ENCODE results near the gene SPARC.
"Not testable (repeated sequence)": the region's sequence is repeated elsewhere in the genome, so short reads cannot be mapped to it uniquely, and the experiment has no call there.

The SPARC gene

DNA sequence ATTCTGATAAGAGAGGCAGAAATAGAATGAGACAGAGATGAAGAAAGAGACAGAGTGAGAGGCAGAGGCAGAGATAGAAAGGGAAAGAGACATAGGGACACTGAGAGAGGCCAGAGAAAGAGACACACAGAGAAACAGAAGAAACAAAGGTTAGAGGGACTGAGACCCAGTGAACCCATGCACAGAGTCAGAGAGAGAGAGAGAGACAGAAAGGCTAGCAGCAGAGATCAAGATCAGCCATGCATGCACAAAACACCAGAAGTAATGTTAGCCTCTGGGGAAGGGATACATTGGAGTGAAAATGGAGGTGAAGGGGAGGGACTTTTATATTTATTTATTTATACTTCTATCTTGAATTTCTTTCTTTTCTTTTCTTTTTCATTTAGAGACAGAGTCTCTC lies 14.1 kb upstream of the SPARC start:
- H3K27me3 ChIP-seq (ENCODE audit: control insufficient read depth in 1 of 2, insufficient read depth in 2 of 2, low read length in 2 of 2): peaks cover 4 to 6% of the 10 kb centered on the region in 2 donors
- peaks cover 17% of the 10 kb centered on the region for H3K4me1 ChIP-seq (ENCODE audit: control insufficient read depth, insufficient read depth, low read length)
- H3K9ac ChIP-seq (ENCODE audit: low read length in 2 of 2): no peak overlapping the region
- H3K9me3 ChIP-seq (ENCODE audit: control insufficient read depth in 2 of 2, low read length in 2 of 2): no peaks in the 10 kb centered on the region
- no peak overlapping the region for H3K4me3 ChIP-seq (ENCODE audit: low read length in 2 of 2)
- H3K36me3 ChIP-seq (ENCODE audit: control insufficient read depth in 2 of 2, insufficient read depth in 2 of 2, low read length in 2 of 2): no peaks in the 10 kb centered on the region
- no peak overlapping the region for H3K27ac ChIP-seq (ENCODE audit: low read length)

DNA sequence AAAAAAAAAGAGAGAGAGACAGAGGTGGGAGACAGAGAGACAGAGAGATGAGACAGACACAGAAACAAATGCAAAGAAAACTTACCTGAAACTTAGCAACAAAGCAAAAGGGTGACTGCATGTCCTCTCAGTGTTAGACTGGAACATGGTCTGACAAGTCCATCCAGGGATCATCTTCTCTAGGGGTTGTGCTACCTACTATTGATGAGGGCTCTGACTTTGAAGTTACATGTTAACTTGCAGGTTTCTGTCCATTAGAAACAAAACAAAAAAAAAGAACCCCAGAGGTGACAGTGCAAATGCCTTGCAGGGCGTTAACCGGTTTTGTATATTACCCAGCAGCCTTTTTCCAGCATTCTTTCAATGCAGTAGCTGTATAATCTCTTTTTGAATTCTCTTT lies 13.6 kb upstream of the SPARC start:
- H3K4me1 ChIP-seq (ENCODE audit: control insufficient read depth, insufficient read depth, low read length): peaks cover 17% of the 10 kb centered on the region
- H3K9ac ChIP-seq (ENCODE audit: low read length in 2 of 2): no peak overlapping the region
- no peak overlapping the region for H3K27ac ChIP-seq (ENCODE audit: low read length)
- H3K36me3 ChIP-seq (ENCODE audit: control insufficient read depth in 2 of 2, insufficient read depth in 2 of 2, low read length in 2 of 2): no peaks in the 10 kb centered on the region
- no peaks in the 10 kb centered on the region for H3K9me3 ChIP-seq (ENCODE audit: control insufficient read depth in 2 of 2, low read length in 2 of 2)
- H3K4me3 ChIP-seq (ENCODE audit: low read length in 2 of 2): no peak overlapping the region
- peaks cover 4 to 6% of the 10 kb centered on the region in 2 donors for H3K27me3 ChIP-seq (ENCODE audit: control insufficient read depth in 1 of 2, insufficient read depth in 2 of 2, low read length in 2 of 2)

DNA sequence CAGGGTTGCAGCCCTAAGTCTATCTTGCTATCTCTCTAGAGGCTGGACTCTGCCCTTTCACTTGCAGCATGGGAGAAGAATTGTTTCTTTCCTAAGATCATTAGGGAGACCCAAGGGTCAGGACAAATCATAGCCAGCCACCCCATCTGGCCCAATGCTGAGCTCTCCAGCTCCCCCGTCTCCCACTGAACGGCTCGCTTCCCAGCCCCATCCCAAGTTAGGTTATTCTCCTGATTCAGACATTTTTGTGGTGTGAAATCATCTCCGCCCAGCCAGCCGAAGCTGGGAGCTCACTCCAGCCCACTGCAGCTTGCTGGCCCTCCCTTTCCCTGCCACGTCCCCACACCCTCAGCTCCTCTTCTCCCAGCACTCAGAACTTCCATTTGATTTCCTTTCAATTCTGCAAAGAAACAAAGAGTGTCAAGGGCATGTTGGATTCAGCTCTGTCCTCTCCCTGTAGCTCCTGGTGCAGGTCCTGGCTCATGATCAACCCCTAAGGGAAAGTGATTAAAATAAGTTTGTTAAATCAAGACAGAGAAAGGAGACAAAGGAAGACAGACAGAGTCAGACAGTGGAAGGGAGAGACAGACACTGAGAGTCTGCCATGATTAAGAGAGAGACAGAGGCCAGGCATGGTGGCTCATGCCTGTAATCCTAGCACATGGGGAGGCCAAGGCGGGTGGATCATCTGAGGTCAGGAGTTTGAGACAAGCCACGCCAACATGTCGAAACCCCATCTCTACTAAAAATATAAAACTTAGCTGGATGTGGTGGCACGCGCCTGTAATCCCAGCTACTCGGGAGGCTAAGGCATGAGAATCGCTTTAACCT lies 12.6 kb upstream of the SPARC start:
- Histone ChIP-seq H3K27ac (ENCODE audit: low read length) (peak overlapping the region; percentile 49), H3K27me3 (ENCODE audit: control insufficient read depth in 1 of 2, insufficient read depth in 2 of 2, low read length in 2 of 2) (peaks cover 4 to 6% of the 10 kb centered on the region in 2 donors), H3K4me1 (ENCODE audit: control insufficient read depth, insufficient read depth, low read length) (peaks cover 17% of the 10 kb centered on the region), H3K4me3 (ENCODE audit: low read length in 2 of 2) (peak overlapping the region in 1 of 2 donors; percentile 49), H3K9ac (ENCODE audit: low read length in 2 of 2) (peak overlapping the region in 1 of 2 donors; percentile 31), H3K9me3 (ENCODE audit: control insufficient read depth in 2 of 2, low read length in 2 of 2) (no peaks in the 10 kb centered on the region), H3K36me3 (ENCODE audit: control insufficient read depth in 2 of 2, insufficient read depth in 2 of 2, low read length in 2 of 2) (no peaks in the 10 kb centered on the region)

DNA sequence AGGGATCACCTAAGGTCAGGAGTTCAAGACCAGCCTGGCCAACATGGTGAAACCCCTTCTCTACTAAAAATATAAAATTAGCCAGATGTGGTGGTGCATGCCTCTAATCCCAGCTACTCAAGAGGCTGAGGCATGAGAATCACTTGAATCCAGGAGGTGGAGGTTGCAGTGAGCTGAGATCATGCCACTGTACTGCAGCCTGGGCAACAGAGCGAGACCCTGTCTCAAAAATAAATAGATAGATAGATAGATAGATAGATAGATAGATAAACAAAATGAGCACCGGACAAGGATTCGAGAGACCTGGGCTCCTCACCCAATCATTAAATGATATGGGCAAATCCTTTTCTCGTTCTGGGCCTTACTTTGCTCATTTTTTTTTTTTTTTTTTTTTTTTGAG lies 11.4 kb upstream of the SPARC start:
- peaks cover 17% of the 10 kb centered on the region for H3K4me1 ChIP-seq (ENCODE audit: control insufficient read depth, insufficient read depth, low read length)
- H3K9me3 ChIP-seq (ENCODE audit: control insufficient read depth in 2 of 2, low read length in 2 of 2); H3K4me3 ChIP-seq (ENCODE audit: low read length in 2 of 2); H3K27ac ChIP-seq (ENCODE audit: low read length); H3K27me3 ChIP-seq (ENCODE audit: control insufficient read depth in 1 of 2, insufficient read depth in 2 of 2, low read length in 2 of 2); H3K36me3 ChIP-seq (ENCODE audit: control insufficient read depth in 2 of 2, insufficient read depth in 2 of 2, low read length in 2 of 2); H3K9ac ChIP-seq (ENCODE audit: low read length in 2 of 2): not testable (repeated sequence)

DNA sequence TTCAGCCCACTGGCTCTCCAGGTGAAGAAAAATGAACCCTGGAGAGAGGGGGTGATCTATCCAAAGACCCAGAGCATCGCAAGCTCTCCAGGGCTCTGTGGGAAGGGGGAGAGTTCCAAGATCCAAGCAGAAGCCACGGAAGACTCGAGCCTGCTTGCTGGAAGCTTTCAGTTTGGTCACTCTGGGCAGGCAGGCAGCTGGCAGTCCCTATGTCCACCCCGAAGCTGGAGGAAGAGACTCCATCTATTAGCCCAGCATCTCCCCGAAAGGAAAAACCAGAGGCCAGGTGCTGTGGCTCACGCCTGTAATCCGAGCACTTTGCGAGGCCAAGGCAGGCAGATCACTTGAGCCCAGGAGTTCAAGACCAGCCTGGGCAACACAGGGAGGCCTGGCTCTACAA lies 10.7 kb upstream of the SPARC start:
- peak overlapping the region; percentile 31 for H3K27ac ChIP-seq (ENCODE audit: low read length)
- no peak overlapping the region for H3K4me3 ChIP-seq (ENCODE audit: low read length in 2 of 2)
- H3K4me1 ChIP-seq (ENCODE audit: control insufficient read depth, insufficient read depth, low read length): peaks cover 17% of the 10 kb centered on the region
- no peak overlapping the region for H3K9ac ChIP-seq (ENCODE audit: low read length in 2 of 2)
- peaks cover 4 to 6% of the 10 kb centered on the region in 2 donors for H3K27me3 ChIP-seq (ENCODE audit: control insufficient read depth in 1 of 2, insufficient read depth in 2 of 2, low read length in 2 of 2)
- H3K9me3 ChIP-seq (ENCODE audit: control insufficient read depth in 2 of 2, low read length in 2 of 2): no peaks in the 10 kb centered on the region
- H3K36me3 ChIP-seq (ENCODE audit: control insufficient read depth in 2 of 2, insufficient read depth in 2 of 2, low read length in 2 of 2): no peaks in the 10 kb centered on the region

DNA sequence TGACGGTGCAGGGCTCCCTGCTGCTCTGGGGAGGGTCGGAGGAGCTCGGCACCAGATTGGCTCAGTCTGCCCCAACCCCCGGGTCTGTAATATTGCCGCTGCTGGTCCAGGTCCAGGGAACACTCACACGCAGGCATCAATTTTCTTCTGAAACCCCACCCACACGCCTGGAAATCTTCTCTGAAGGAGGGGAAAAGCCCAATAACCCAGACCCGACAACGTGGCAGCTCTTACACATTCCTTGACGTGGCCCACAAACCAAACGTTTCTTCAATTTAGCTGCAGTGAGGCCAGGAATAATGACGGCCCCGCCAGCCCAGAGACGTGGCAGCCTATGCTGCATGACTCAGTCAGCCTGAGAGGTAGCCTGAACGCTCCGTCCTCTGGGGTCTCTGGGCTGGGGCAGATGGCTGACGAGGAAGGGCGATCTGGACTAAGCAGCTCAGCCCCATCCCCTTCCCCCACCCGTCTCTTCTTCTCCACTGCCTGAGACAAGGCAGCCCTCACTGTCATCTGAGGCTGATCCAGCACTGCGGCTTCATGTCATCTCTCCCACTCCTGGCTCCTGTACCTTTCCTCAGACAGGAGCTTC lies 9.9 kb upstream of the SPARC start:
- peaks cover 17% of the 10 kb centered on the region for H3K4me1 ChIP-seq (ENCODE audit: control insufficient read depth, insufficient read depth, low read length)
- no peaks in the 10 kb centered on the region for H3K9me3 ChIP-seq (ENCODE audit: control insufficient read depth in 2 of 2, low read length in 2 of 2)
- peaks cover 4 to 6% of the 10 kb centered on the region in 2 donors for H3K27me3 ChIP-seq (ENCODE audit: control insufficient read depth in 1 of 2, insufficient read depth in 2 of 2, low read length in 2 of 2)
- H3K4me3 ChIP-seq (ENCODE audit: low read length in 2 of 2): peak overlapping the region in 1 of 2 donors; percentile 55
- peak overlapping the region; percentile 60 for H3K27ac ChIP-seq (ENCODE audit: low read length)
- peak overlapping the region; percentile 3 to 21 for H3K9ac ChIP-seq (ENCODE audit: low read length in 2 of 2)
- H3K36me3 ChIP-seq (ENCODE audit: control insufficient read depth in 2 of 2, insufficient read depth in 2 of 2, low read length in 2 of 2): no peaks in the 10 kb centered on the region

DNA sequence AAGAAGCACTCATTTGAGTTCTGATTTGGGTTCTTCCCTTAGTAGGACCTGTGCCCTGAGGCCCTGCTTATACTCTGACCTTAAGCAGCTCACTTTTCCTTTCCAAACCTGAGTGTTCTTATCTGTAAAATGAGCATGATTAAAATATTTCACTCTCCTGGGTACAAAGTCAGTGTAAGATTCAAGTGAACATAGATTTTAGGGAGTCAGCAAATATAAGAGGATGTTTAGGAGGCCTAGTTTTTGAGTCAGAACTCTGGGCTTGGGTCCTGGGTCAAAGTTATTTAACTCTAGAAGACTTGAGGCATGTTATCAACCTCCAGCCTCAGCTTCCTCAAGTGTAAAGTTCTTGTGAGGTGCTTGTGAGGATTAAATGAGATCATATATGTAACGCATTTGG lies 8.7 kb upstream of the SPARC start:
- no peaks in the 10 kb centered on the region for H3K9me3 ChIP-seq (ENCODE audit: control insufficient read depth in 2 of 2, low read length in 2 of 2)
- H3K9ac ChIP-seq (ENCODE audit: low read length in 2 of 2): no peak overlapping the region
- no peak overlapping the region for H3K4me3 ChIP-seq (ENCODE audit: low read length in 2 of 2)
- peaks cover 17% of the 10 kb centered on the region for H3K4me1 ChIP-seq (ENCODE audit: control insufficient read depth, insufficient read depth, low read length)
- H3K27me3 ChIP-seq (ENCODE audit: control insufficient read depth in 1 of 2, insufficient read depth in 2 of 2, low read length in 2 of 2): peaks cover 4 to 6% of the 10 kb centered on the region in 2 donors
- H3K27ac ChIP-seq (ENCODE audit: low read length): no peak overlapping the region
- H3K36me3 ChIP-seq (ENCODE audit: control insufficient read depth in 2 of 2, insufficient read depth in 2 of 2, low read length in 2 of 2): no peaks in the 10 kb centered on the region

DNA sequence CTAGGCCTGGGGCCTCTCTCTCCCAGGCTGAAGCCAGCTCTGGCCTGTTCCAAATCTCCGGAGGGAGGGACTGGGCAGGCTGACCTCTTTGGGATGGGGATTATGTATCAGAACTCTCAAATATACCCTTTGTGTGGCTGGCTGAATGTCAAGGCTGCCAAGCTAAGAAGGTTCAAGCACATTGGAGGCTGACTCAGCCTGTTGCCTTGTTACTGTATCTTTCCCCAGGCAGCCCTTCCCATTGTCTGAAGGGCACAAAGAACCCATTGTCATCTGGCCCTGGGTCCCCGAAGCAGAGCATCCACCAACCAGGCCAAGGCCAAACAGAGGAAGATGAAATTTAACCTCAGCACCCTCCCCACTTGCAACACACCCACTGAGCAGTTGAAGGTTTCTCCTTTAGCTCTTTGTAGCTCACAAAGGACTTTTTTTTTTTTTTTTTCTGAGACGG lies 7.3 kb upstream of the SPARC start:
- H3K4me3 ChIP-seq (ENCODE audit: low read length in 2 of 2): no peak overlapping the region
- H3K9ac ChIP-seq (ENCODE audit: low read length in 2 of 2): no peak overlapping the region
- H3K4me1 ChIP-seq (ENCODE audit: control insufficient read depth, insufficient read depth, low read length): peaks cover 14% of the 10 kb centered on the region
- no peaks in the 10 kb centered on the region for H3K36me3 ChIP-seq (ENCODE audit: control insufficient read depth in 2 of 2, insufficient read depth in 2 of 2, low read length in 2 of 2)
- H3K27me3 ChIP-seq (ENCODE audit: control insufficient read depth in 1 of 2, insufficient read depth in 2 of 2, low read length in 2 of 2): peaks cover 2 to 3% of the 10 kb centered on the region in 2 donors
- H3K9me3 ChIP-seq (ENCODE audit: control insufficient read depth in 2 of 2, low read length in 2 of 2): no peaks in the 10 kb centered on the region
- no peak overlapping the region for H3K27ac ChIP-seq (ENCODE audit: low read length)

DNA sequence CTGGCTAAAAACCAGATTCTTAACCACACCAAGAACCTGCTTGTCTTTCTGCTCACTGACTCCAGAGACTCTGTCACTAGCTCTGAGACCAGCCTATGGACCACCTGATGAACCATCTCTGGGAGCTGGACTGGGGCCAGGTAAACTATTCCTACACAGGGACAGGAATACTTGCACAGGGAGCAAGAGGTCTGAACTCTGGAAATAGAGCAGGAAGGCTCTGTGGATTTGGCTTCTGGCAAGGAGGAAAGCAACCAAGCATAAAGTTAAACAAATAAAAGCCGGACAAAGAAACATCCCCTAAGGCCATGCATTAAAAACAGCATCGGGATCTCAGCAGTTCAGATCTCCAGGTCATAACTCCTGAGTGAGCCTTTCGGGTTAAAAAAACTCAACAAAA lies 5.6 kb upstream of the SPARC start:
- H3K4me1 ChIP-seq (ENCODE audit: control insufficient read depth, insufficient read depth, low read length): peaks cover 10% of the 10 kb centered on the region
- H3K9ac ChIP-seq (ENCODE audit: low read length in 2 of 2): no peak overlapping the region
- no peak overlapping the region for H3K27ac ChIP-seq (ENCODE audit: low read length)
- no peaks in the 10 kb centered on the region for H3K9me3 ChIP-seq (ENCODE audit: control insufficient read depth in 2 of 2, low read length in 2 of 2)
- H3K36me3 ChIP-seq (ENCODE audit: control insufficient read depth in 2 of 2, insufficient read depth in 2 of 2, low read length in 2 of 2): no peaks in the 10 kb centered on the region
- H3K4me3 ChIP-seq (ENCODE audit: low read length in 2 of 2): no peak overlapping the region
- H3K27me3 ChIP-seq (ENCODE audit: control insufficient read depth in 1 of 2, insufficient read depth in 2 of 2, low read length in 2 of 2): peaks cover 0 to 2% of the 10 kb centered on the region in 2 donors

DNA sequence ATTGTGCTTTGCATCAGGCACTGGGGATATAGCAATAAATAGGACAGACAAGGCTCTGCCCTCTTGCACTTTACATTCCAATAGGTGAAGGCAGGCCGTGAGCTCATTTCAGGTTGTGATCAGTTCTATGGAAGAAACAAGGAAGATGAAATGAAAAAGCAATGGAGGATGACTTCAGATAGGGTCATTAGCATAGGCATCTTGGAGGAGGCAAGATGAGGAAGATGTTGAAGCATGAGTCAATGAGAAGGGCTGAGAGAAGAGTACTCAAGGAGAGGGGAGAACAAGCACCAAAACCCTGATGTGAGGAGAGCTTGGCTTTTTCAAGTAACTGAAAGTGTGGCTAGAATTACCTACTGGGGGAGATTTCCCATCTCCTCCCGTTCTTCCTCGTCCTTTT lies 5.0 kb upstream of the SPARC start:
- Histone ChIP-seq H3K4me3 (ENCODE audit: low read length in 2 of 2) (no peak overlapping the region), H3K27me3 (ENCODE audit: control insufficient read depth in 1 of 2, insufficient read depth in 2 of 2, low read length in 2 of 2) (peaks cover 0 to 2% of the 10 kb centered on the region in 2 donors), H3K27ac (ENCODE audit: low read length) (no peak overlapping the region), H3K9me3 (ENCODE audit: control insufficient read depth in 2 of 2, low read length in 2 of 2) (no peaks in the 10 kb centered on the region), H3K4me1 (ENCODE audit: control insufficient read depth, insufficient read depth, low read length) (peaks cover 11% of the 10 kb centered on the region), H3K9ac (ENCODE audit: low read length in 2 of 2) (no peak overlapping the region), H3K36me3 (ENCODE audit: control insufficient read depth in 2 of 2, insufficient read depth in 2 of 2, low read length in 2 of 2) (no peaks in the 10 kb centered on the region)

DNA sequence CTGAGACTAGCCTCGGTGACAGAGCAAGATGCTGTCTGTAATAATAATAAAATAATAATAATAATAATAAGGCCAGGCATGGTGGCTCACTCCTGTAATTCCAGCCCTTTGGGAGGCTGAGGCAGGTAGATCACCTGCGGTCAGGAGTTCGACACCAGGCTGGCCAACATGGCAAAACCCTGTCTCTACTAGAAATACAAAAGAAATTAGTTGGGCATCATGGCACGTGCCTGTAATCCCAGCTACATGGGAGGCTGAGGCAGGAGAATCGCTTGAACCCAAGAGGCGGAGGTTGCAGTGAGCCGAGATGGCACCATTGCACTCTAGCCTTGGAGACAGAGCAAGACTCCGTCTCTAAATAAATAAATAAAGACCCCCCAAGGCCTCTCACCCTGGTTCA lies 2.9 kb upstream of the SPARC start:
- H3K9me3 ChIP-seq (ENCODE audit: control insufficient read depth in 2 of 2, low read length in 2 of 2); H3K36me3 ChIP-seq (ENCODE audit: control insufficient read depth in 2 of 2, insufficient read depth in 2 of 2, low read length in 2 of 2); H3K27ac ChIP-seq (ENCODE audit: low read length); H3K9ac ChIP-seq (ENCODE audit: low read length in 2 of 2); H3K4me3 ChIP-seq (ENCODE audit: low read length in 2 of 2); H3K27me3 ChIP-seq (ENCODE audit: control insufficient read depth in 1 of 2, insufficient read depth in 2 of 2, low read length in 2 of 2): not testable (repeated sequence)
- peaks cover 18% of the 10 kb centered on the region for H3K4me1 ChIP-seq (ENCODE audit: control insufficient read depth, insufficient read depth, low read length)

Measured in stomach smooth muscle (tissue), 2 donors.